Ovary (tissue), 9 donors: ENCODE data around the gene TSPAN31. TPM values are rescaled to one million over a fixed set of nuclear protein-coding genes. Genes with fewer than 3 reads are reported as not detected.

ENCODE experiments used
- DNase-seq, 5 donors: peaks; one replicate each; pipeline ENCODE4 v3.0.0-alpha.2; 2019 to 2020
- H3K27ac ChIP-seq, 2 donors: fragments of 200-600 bp; one replicate each; pipeline versions ENCODE4 v1.5.1 to v1.8.0; 2019 to 2022
- H3K27me3 ChIP-seq: fragments of 200-600 bp; one replicate; pipeline ENCODE4 v1.8.0; 2022
- H3K36me3 ChIP-seq: fragments of 200-600 bp; sonication (generic); one replicate; pipeline ENCODE4 v1.5.1; 2019
- H3K4me1 ChIP-seq: one replicate; pipeline ENCODE4 v1.8.1; 2013; ENCODE audit warnings: mild to moderate bottlenecking, moderate library complexity; ENCODE audit not compliant: insufficient read depth
- H3K4me3 ChIP-seq: fragments of 200-600 bp; sonication (generic); one replicate; pipeline ENCODE4 v1.5.1; 2017
- H3K9me3 ChIP-seq, 2 donors: fragments of 200-600 bp in 1 of 2; sonication (generic) in 1 of 2; one replicate each; pipeline versions ENCODE4 v1.5.1 to v1.8.1; 2013 to 2019; ENCODE audit warnings: mild to moderate bottlenecking in 1 of 2, moderate library complexity in 1 of 2
- EP300 ChIP-seq: sonication (generic); formaldehyde crosslinking; IDR thresholded peaks from one replicate; pipeline ENCODE4 v1.6.1; 2017; ENCODE audit warnings: antibody characterized with exemption
- POLR2A ChIP-seq: fragments of 450-650 bp; IDR thresholded peaks from one replicate; pipeline ENCODE4 v1.6.1; 2017; ENCODE audit warnings: antibody characterized with exemption, mild to moderate bottlenecking, moderate library complexity
- WGBS, 3 donors: extraction: QIAGEN DNeasy Blood & Tissue Kit in 1 of 3; methylation state at CpG; one replicate each; pipeline versions ENCODE4 v1.1.5 to v1.1.7; 2013 to 2017; 5-methylcytosine and 5-hydroxymethylcytosine counted together
- intact Hi-C, 4 donors: fragments of 100-400 bp; cut with DNase I; formaldehyde crosslinking; loops; one replicate each; pipeline versions ENCODE4 v1.11.0 to v1.15.1; 2022 to 2023
- polyA plus RNA-seq, 2 donors: library from polyadenylated mRNA; stranded (reverse); fragments of 200-250 nt in 1 of 2; fragments of 350-450 nt in 1 of 2; fragmentation: Illumina TruSeq in 1 of 2; extraction: RNeasy Lipid Tissue Mini Kit (QIAGEN cat#74804) in 1 of 2; gene quantifications; one replicate each; pipeline ENCODE4 v1.2.3, GENCODE V29; 2013 to 2014
- total RNA-seq, 7 donors: library from RNA; depleted of rRNA in 2 of 7; stranded (reverse); fragments of >200 nt in 2 of 7; fragmentation: NEBNext Ultra II Directional in 3 of 7; extraction: Animal tissue kit (Norgen Biotek cat#: 25700) in 3 of 7; gene quantifications; one replicate each; pipeline versions ENCODE4 v1.1.0 to v1.2.4, GENCODE V29; 2016 to 2023
- TF ChIP-seq, protein P1 (sequence below), 3 donors: fragments of 450-650 bp in 2 of 3; fragments of 200-600 bp in 1 of 3; IDR thresholded peaks; one replicate each; pipeline versions ENCODE4 v1.5.1 to v1.8.0; 2016 to 2022; ENCODE audit warnings: antibody characterized with exemption in 3 of 3, mild to moderate bottlenecking in 1 of 3
- donor health status: DM: no; HTN: no; CAD: no; lungs with moderate emphysema.
- donor health status: DM: no; HTN: no; CAD: no.
- donor health status: Bipolar disorder and iron deficiency.
- donor health status: DM: yes; HTN: yes; CAD: no.
- donor health status: DM: no; HTN: no; CAD: no.
- donor health status: DM: yes; HTN: yes; CAD: no.

Gene TSPAN31
- total and polyA plus RNA-seq, 9 donors: 27.7 to 64.0 (median 43.9) TPM

- intact Hi-C loops: loop anchor here in 1 of 4 donors (5.0 kb wide), 1 partner anchor 704 kb away; no protein-coding TSS in a partner anchor
- H3K36me3 ChIP-seq: no peaks in the 10 kb centered on the region
- H3K27ac ChIP-seq: no peak overlapping the region
- peak in 1 of 5 donors; percentile 3 for DNase-seq
- WGBS, 3 donors: 82 to 85% (median 82%) methylated on average over 11 of the region's 11 CpGs
- TF ChIP-seq, protein P1, sequence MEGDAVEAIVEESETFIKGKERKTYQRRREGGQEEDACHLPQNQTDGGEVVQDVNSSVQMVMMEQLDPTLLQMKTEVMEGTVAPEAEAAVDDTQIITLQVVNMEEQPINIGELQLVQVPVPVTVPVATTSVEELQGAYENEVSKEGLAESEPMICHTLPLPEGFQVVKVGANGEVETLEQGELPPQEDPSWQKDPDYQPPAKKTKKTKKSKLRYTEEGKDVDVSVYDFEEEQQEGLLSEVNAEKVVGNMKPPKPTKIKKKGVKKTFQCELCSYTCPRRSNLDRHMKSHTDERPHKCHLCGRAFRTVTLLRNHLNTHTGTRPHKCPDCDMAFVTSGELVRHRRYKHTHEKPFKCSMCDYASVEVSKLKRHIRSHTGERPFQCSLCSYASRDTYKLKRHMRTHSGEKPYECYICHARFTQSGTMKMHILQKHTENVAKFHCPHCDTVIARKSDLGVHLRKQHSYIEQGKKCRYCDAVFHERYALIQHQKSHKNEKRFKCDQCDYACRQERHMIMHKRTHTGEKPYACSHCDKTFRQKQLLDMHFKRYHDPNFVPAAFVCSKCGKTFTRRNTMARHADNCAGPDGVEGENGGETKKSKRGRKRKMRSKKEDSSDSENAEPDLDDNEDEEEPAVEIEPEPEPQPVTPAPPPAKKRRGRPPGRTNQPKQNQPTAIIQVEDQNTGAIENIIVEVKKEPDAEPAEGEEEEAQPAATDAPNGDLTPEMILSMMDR (IDR thresholded peaks at IDR 0.05): no peak
- no peak for TF ChIP-seq POLR2A
- no peak for TF ChIP-seq EP300
- H3K9me3 ChIP-seq: no peaks in the 10 kb centered on the region
- no peak overlapping the region for H3K4me3 ChIP-seq
- H3K4me1 ChIP-seq: peaks cover 5% of the 10 kb centered on the region
- peaks cover 7% of the 10 kb centered on the region for H3K27me3 ChIP-seq
Observed at GRCh38 chr12:57732726-57733593, 11.9 kb upstream of the TSPAN31 start.

- Histone ChIP-seq H3K27me3 (peaks cover 7% of the 10 kb centered on the region), H3K36me3 (no peaks in the 10 kb centered on the region), H3K4me1 (peaks cover 5% of the 10 kb centered on the region), H3K27ac (no peak overlapping the region), H3K4me3 (no peak overlapping the region), H3K9me3 (no peaks in the 10 kb centered on the region)
- intact Hi-C loops: loop anchor here in 1 of 4 donors (5.0 kb wide), 1 partner anchor 703 kb away; no protein-coding TSS in a partner anchor
- WGBS, 3 donors: 67 to 76% (median 76%) methylated on average over 6 of the region's 6 CpGs
- TF ChIP-seq POLR2A: no peak
- TF ChIP-seq, protein P1 (IDR thresholded peaks at IDR 0.05): no peak
- no peak for TF ChIP-seq EP300
- DNase-seq: no peak
Observed at GRCh38 chr12:57733928-57734327, 10.9 kb upstream of the TSPAN31 start.

DNA sequence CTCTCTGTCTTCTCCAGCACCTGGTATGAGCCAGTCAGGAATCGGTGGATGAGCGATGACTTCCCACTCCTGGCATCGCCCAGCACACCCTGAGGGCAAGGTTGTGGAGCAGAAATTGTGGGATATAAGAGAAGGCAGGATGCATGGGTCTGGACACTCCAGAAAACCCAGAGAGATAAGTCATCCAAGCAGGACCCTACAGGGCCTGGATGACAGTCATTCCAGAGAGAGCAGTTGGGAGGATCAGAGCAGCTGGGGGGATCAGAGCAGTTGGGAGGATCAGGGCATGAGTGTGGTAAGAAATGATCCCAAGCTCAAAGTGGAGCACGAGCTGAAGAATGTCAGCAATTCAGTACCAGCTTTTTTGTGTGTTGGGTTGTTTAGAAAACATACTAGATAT lies 10.2 kb upstream of the TSPAN31 start:
- Histone ChIP-seq H3K9me3 (no peaks in the 10 kb centered on the region), H3K27ac (no peak overlapping the region), H3K4me1 (peaks cover 5% of the 10 kb centered on the region), H3K4me3 (no peak overlapping the region), H3K27me3 (peaks cover 7% of the 10 kb centered on the region), H3K36me3 (no peaks in the 10 kb centered on the region)
- no peak for TF ChIP-seq POLR2A
- TF ChIP-seq EP300: no peak
- TF ChIP-seq, protein P1 (IDR thresholded peaks at IDR 0.05): no peak
- 68 to 79% (median 69%) methylated on average over 4 of the region's 4 CpGs for WGBS, 3 donors
- intact Hi-C loops: loop anchor here in 1 of 4 donors (5.0 kb wide), 1 partner anchor 703 kb away; no protein-coding TSS in a partner anchor
- no peak for DNase-seq

GRCh38 chr12:57735198-57735855 lies 9.5 kb upstream of the TSPAN31 start:
- Histone ChIP-seq H3K27me3 (peaks cover 7% of the 10 kb centered on the region), H3K4me3 (no peak overlapping the region), H3K36me3 (no peaks in the 10 kb centered on the region), H3K4me1 (peaks cover 5% of the 10 kb centered on the region), H3K9me3 (no peaks in the 10 kb centered on the region), H3K27ac (no peak overlapping the region)
- intact Hi-C loops: no loop called here
- DNase-seq: no peak
- WGBS, 3 donors: 11 to 22% (median 14%) methylated on average over 8 of the region's 8 CpGs
- no peak for TF ChIP-seq POLR2A
- TF ChIP-seq, protein P1 (IDR thresholded peaks at IDR 0.05): no peak
- no peak for TF ChIP-seq EP300
